Stromal cell of bone marrow (primary cell): ENCODE results near the gene CDHR2.
"Not testable (repeated sequence)": the region's sequence is repeated elsewhere in the genome, so short reads cannot be mapped to it uniquely, and the experiment has no call there.

Source experiments
- DNase-seq: peaks from one replicate; pipeline ENCODE4 v3.0.0-alpha.2; 2012; ENCODE audit warnings: low read depth

CDHR2 gene

GRCh38 chr5:176542135-176542595 lies 7.0 kb upstream of the CDHR2 start:
- DNase-seq, result no peak

GRCh38 chr5:176542596-176543427 lies 6.3 kb upstream of the CDHR2 start:
- no peak for DNase-seq

DNA sequence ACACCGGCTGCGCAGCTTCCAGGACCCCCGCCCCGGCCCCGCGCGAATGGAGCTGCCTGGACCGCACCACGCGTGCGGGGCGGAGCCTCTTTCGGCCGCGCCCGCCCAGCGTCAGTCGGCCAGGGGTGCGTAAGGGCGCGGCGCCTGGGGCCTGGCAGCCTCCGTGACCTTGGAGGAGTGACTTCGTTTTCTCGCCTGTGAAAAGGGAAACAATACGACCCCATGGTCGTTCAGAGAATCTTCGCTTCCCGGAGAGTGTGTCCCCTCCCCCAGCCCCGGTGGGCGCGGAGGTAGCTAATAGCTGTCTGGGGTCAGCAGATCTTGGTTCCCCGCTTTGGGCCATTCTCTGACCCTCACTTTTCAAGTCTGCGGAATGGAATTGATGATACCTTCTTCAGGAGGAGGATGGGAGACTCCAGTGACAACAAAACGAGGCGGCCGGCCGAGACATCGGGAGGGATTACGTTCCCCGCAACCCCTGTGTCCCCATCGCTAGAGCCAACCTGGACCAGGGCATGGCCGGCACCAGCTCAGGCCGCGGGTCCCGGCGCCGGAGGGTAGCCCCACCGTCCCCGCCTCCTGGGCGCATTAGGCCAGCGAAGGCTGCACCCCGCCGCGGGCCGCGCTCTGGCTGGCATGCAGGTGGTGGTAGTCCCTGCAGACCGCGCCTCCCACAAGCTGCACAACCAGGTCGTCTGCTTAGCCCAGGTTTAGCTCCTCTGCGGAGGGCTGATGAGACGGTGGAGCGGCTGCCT lies 5.5 kb upstream of the CDHR2 start:
- DNase-seq, result no peak

DNA sequence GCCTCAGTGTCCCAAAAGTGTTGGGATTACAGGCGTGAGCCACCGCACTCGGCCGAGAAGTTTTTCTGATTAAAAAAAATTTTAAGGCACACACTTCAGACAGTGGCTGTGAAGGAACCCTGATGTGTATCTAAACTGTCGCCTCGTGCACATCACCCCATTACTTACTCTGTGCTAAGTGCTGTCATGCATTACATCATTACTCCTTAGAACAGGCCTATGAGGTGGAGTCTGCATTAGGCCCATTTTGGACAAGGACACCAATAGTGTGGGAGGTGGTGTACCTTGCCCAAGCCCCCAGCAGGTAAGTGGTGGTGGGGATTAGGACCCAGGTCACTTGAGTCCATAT lies 3.8 kb upstream of the CDHR2 start:
- DNase-seq, result no peak

- DNase-seq, result no peak
These were observed 3.2 kb upstream of the CDHR2 start for GRCh38 chr5:176545737-176546509.

- no peak for DNase-seq
These were observed 1.3 kb upstream of the CDHR2 start for GRCh38 chr5:176547802-176548201.

- no peak for DNase-seq
These were observed 729 bp downstream of the CDHR2 start for GRCh38 chr5:176549871-176550270.

GRCh38 chr5:176550275-176550831 lies 1.2 kb downstream of the CDHR2 start:
- no peak for DNase-seq

GRCh38 chr5:176550937-176551336 lies 1.8 kb downstream of the CDHR2 start:
- not testable (repeated sequence) for DNase-seq

- no peak for DNase-seq
These were observed 3.3 kb downstream of the CDHR2 start for GRCh38 chr5:176552332-176552869.

- no peak for DNase-seq
These were observed 4.3 kb downstream of the CDHR2 start for GRCh38 chr5:176553260-176554085.

- DNase-seq, result no peak
These were observed 8.7 kb downstream of the CDHR2 start for GRCh38 chr5:176557846-176558245.

DNA sequence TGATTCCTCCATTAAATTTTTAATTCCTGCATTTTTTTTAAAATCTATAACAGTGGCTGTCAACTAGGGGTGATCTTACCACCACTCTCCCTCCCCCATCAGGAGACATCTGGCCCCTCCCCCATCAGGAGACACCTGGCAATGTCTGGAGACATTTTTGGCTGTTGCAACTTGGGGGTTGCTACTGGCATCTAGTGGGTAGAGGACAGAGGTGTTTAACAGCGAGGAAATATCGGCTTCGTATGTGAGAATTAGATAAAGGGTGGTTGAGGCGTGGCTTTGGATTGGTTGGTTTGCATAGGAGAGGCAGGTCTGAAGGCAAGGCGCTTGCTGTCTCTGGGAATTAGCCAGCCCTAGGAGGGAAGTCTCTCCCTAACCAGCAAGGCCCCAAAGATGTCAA lies 10.5 kb downstream of the CDHR2 start:
- no peak for DNase-seq

- no peak for DNase-seq
These were observed 11.2 kb downstream of the CDHR2 start for GRCh38 chr5:176560364-176560763.

GRCh38 chr5:176561259-176561658 lies 12.1 kb downstream of the CDHR2 start:
- DNase-seq, result no peak

- no peak for DNase-seq
These were observed 13.0 kb downstream of the CDHR2 start for GRCh38 chr5:176562189-176562588.

DNA sequence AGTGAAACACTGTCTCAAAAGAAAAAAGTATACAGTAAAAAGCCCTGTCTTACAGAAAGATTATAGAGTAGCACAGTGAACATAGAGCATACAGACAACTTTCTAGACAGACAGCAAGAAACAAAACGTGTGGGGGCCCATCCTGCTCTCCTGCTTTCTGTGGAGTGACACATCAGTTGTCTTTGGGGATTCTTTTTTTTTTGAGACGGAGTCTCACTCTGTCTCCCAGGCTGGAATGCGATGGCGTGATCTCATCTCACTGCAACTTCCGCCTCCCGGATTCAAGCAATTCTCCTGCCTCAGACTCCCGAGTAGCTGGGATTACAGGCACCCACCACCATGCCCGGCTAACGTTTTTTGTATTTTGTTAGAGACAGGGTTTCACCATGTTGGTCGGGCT lies 14.9 kb downstream of the CDHR2 start:
- DNase-seq, result no peak

DNA sequence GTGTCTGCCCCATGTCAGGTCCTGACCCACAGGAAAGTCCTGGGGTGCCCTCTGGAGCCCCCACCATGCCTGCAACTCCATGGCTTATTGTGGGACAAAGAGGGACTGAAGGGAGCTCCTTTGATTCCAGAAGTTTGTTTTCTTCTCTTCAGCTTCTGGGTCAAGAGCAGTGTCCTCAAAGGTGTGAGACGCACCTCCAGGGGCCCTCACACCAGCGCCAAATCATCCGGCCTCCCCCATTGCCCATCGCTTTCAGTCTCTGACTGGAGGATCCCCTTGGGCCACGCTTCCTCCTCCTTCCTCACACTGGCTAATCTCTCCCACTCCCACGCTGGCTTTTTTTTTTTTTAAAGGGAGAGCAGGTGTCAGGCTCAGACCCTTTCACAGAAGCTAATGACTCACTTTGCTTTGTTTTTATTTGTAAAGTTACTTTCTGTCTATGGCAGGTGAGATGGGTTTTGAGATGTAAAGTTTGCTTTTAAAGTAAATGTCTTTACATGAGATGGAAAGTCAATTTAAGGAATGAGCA lies 16.7 kb downstream of the CDHR2 start:
- DNase-seq, result no peak

DNA sequence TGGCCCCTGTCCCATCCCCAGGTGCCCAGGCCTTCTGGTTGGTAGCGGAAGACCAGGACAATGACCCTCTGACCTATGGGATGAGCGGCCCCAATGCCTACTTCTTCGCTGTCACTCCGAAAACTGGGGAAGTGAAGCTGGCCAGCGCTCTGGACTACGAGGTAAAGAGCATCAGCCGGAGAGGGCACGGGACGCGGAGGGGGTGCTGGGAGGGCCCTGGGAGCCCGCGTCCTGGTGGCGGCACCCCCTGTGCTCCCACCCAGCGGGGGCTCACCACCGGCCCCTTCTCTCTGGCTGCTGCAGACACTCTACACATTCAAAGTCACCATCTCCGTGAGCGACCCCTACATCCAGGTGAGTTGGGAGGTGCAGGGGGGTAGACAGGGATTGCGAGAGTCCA lies 19.5 kb downstream of the CDHR2 start:
- no peak for DNase-seq

DNA sequence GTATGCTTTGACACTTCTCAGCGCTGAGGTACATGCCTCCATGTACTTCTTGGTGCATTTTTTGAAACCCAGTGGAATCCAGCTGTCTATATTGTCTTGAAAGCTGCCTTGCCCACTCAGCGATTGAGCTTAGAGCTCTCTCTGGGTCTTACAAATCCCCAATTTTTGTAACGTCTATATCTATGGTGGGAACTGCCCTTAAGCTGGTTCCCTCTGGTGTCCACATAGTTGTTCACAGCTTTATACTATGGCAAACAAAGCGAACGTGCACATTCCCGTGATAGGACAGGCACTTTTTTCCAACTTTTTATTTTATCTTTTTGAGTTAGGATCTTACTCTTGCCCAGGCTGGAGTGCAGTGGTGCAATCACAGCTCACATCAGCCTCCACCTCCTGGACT lies 20.9 kb downstream of the CDHR2 start:
- DNase-seq, result peak; percentile 3
